HG03558 (cell line): ENCODE data around the gene KCNMA1.

Experiments
- ATAC-seq: cut with Tn5 transposase; IDR thresholded peaks from one replicate; pipeline ENCODE4 v1.9.1; 2021; ENCODE audit warnings: moderate number of reproducible peaks; ENCODE audit not compliant: unreplicated experiment; ENCODE audit errors: extremely low read depth

The KCNMA1 gene

DNA sequence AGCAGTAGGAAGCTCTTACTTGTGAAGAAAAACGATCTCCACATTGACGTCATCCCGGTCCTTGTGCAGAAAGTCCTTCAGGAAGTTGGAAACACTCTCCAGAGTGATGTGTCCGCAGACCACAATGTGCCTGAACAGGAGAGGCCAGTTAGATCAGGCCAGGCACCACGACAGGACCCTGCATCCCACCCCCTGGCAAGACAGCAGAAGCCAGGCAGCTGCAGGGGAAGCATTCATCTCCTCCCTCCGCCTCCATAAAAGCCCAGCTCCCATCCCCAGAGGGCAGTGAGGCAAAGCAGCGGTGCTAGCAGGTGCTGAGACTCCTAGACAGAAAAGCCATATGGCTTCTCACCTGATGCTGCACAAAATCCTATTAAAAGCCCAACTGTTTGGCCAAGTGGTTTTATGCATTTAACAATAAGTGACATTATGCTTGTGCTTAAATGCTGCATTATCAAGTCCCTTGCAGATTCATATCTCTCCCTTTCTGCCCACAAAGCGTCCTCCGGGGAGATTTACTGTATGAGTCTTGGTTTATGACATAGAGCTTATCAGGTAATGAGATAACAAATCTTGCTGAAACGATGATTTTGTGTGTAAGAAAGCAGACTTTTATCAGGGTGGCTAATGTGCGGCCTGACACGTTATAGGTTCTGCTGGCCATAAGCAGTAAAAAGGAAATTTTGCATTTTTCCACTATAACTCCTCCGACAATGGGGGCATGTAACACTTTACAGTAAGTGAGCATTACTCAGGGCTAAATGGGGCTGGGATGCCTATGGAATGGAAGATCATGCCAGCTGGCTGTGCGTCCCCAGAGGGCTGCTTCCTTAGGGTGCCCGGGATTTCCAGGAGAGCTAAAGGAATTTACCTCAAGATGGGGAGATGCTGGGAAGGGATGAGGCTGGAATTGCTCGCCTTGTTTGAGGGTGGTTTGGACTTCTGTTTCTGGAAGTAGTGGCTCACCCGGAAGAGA is 546.9 kb downstream of the KCNMA1 start:
- no peak for ATAC-seq

DNA sequence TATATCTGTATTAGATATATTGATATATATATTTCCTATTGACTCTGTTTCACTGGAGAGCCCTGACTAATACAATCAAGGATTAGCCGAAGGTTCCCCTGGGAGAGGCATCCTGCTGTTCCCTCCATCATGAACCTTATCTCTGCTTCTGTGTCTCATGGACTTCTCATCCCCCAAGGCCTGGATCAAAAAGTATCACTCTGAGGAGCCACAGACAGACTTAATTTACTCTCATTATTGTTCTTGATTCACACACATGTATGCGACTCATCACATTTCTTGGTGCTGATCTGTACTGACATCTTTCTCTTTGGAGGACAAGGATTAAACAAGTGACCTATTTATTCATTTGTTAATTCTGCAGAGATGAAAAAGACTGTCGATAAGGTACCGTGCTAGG is 550.2 kb downstream of the KCNMA1 start:
- no peak for ATAC-seq

DNA sequence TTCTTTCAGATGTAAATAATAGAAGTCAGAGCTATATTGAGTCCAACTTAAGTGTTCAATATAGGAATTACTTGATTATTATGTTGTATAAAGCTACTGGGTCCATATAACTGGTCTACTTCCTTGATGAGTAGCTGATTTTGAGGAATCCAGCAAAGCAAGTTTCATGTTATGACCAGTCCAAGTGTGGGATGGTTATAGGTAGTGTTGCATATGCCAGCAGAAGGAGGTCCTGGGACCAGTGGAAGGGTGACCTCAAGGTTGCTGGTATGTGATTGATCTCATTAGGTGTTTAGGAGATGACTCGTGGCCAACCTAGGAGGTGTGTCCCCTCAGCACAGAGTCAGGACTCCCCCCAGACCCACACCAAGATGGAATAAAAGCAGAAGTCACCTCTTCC is 551.5 kb downstream of the KCNMA1 start:
- ATAC-seq: no peak

DNA sequence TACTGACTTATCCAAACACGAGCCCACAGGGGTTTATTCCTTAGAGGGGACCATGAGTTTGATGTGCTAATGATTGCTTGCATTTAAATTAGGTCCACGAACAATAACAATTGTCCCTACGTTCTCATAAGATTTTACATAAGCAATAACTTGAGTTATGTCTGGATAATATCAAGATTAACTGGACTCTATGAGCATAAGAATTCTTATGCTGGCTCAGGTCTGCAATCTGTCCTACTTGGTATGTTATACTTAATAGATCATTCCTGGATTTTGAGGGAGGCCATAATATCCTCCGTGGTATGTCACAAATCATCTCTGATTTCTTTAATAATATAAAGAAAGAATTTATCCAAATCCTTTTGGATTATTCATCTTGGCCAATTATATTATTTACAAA is 552.3 kb downstream of the KCNMA1 start:
- ATAC-seq: no peak

DNA sequence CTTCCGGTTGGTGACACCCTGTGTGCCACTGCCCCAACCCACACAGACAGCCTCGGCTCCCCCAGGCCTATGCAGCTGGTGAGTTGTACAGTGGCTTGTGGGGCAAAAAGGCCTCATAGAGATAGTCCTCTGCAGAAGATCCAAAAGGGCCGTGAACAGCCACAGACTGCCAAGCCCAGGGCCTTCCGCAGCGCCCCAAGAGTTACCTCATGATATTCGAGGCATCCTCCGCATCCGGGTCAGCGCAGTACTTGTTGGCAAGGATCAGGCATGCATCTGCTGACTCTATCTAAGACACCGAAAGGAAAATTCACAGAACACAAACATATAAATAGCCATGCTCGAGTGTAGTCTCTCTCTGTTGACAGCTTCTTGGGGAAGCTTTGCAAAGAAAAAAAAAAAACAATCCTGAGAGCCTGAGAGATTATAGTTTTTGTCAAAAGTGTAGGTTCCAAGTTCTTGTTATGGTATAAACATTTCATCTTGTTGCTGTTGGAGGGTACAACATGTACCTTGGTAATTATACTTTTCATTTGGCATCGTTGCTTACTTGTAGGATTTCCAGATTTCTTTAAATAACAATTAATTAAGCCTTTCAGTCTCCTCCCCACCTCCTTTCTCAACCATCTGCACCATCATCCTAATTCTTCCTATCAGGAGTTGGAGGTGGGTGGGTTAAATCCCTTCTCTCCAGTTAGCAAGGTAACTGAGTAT is 553.0 kb downstream of the KCNMA1 start:
- no peak for ATAC-seq

DNA sequence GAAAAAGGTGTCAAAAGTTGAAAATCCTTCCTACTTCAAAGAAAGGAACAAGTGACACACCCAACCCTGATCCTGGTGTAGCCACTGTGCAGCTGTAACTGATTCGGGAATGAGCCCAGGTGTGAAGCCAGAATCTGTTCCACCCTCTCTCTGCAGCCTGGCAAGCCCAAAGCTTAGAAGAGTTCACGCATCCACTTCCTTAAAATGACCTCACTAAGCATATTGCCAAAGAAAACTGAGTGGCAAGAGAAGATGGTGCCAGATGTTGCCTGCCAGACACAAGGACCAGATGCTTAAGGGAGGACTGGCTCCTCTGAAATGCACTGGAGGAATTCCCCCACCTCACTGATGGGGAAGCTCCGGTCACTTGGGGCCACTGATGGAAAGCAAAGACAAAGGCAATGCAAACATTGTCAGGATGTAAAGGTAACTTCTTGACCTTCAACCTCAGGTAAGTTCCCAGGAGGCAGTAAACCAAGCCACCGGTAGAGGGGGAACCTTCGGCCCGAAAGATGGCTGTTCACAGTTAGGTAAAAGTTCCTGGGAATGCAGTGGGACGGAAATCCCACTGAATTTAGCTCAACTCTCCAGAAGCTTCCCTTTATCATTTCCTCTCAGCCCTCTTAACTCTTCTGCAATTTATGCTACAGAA is 554.9 kb downstream of the KCNMA1 start:
- ATAC-seq: no peak

DNA sequence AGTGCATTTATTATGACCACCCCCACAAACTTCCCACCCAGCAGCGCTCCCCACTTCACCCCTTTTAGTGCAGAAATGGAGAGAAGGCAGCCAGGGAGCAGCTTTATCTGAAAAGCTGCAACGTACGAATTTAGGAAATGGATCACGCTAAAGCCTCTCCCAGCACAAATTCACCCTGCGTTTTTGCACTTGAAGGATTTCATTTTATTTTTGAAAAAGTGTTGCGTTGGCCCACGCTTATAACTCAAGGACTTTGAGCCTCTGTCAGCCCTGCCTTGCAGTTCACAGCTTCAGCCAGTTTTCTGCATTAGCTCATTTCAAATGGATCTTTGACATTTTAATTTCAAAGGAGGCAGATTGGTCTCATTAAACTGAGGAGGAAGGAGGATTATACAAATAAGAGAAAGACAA is 556.1 kb downstream of the KCNMA1 start:
- no peak for ATAC-seq

DNA sequence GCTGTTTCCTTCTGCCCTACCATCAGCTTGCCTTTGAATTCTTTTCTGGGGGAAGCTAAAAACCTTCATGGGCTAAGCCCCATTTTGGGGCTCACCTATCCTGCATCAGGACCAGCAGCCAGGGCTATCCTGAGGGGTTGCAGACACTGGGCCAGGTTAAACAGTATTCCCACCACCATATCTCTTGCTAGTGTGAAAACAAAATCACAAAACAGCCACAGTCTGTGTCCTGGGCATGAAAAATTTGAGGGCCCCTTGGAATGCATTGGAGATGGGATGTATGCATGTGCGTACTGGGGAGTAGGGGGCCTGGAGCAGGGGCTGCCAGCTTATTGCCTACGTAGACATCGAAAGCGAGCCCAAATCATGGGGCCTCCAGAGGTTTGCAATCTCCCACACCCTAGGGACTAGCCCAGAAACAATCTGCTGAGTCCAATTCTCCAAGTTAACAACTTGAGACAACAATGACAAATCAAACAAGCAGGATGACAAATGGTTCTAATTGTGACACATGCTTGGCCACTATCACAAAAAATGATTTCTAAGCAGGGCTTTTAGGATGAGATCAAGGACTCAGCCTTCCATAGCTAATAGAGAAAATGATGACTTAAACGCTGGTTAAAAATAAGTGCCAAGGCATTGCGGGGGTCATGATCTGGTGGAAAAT is 557.1 kb downstream of the KCNMA1 start:
- ATAC-seq: no peak

DNA sequence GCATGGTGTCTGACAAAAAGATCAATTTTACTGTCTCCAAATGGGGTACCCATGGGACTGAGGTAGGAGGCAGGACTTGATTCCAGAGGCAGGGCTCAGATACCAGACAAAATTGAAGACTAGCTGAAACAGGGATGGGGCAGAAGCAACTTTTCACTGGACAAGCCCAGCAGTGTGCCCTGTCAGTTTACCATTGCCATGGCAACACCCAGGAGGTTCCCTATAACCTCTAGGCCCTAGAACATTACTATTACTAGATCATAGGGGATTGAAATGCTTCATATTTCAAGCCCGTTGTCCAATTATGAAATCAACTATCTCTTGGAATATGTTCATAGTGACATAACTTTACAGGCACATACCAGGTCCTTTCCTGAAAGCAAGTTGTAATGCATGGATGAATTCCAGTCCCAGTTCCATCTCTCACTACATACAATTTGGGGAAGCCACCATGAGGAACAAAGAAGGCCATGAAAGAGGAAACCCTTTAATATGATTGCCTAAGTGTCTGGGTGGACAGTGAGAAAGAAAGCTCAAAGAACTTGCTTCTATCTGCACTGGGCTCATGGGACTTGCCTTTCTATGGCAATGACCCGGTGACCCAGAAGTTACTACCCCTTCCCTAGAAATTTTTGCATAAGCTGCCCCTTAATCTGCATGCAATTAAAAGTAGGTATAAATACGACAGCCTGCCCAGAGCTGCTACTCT is 557.9 kb downstream of the KCNMA1 start:
- ATAC-seq: no peak

DNA sequence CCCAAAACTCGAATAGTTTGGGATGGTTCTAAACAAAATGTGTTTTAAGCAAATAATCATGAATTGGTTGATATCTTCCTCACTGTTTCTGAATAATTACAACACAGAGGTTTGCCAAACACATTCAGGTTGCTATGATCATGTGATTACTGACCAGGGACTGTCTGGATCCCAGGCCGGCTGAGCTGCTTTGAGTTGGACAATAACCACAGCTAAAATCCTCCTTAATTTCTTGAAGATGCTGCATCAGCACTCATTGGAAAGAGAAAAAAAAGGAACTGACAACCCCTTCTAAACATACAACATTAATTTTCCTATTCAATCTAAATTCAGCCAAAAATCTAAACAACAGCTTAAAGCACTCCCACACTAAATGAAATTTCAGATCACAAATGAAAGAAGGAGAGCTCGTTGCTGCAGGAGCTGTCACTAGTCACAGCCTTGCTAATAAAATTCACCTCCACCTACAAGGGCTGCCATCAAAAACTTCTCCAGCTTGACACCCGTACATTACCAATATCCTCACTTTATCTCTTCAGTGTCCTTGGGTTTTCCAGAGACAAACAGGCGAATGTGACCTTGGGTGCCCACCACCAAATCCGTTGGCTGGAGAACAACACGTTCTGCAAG is 560.2 kb downstream of the KCNMA1 start:
- ATAC-seq: no peak

DNA sequence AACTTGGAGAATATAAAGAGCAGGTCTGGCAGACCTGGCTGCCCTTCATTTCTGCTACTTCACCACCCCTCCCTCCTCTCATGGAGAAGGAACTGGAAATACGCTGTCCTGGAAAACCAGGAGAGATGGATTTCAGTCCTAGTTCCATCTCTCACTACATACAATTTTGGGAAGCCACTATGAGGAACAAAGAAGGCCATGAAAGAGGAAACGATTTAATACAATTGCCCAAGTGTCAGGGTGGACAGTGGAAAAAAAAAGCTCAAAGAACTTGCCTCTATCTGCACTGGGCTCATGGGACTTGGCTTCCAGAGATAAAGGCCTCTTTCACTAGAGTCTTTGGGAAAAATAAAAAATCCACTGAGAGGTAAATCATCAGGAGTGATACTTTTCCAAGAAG is 561.7 kb downstream of the KCNMA1 start:
- ATAC-seq: no peak

DNA sequence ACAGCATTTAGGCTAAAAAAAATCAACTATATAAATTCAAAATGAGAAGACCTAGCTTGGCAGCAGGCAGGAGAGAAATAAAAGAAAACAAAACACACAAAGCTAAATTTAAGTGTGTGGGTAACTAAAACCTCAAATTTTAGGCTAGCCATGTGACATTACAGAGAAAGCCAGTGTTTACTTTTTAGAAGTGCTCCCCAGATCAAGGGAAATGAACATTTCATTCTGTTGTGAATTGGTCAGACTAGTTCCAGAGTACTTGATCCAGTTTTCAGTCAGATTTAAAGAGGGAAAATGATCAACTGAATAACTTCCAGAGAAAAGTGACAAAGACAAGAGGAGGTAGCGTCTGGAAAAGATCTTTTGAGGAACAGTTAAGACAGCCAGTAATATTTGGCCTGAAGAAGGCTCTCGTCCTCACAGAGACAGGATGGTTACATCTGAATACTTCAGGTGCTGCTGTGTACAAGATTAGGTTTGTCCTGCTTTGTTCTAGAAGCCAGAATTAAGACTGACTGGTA is 563.4 kb downstream of the KCNMA1 start:
- no peak for ATAC-seq

DNA sequence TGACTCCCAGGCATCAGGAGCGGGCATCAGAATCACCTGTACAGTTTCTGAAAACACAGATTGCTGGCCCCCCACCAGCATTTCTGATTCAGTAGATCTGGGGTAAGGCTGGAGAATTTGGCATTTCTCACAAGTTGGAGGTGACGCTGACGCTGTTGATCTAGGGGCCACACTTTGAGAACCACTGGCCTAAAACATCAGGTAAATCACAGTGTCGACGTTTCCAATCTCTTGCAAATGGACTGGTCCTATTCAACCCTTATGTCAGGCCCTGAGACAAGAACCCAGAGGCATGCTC is 564.0 kb downstream of the KCNMA1 start:
- ATAC-seq: no peak

DNA sequence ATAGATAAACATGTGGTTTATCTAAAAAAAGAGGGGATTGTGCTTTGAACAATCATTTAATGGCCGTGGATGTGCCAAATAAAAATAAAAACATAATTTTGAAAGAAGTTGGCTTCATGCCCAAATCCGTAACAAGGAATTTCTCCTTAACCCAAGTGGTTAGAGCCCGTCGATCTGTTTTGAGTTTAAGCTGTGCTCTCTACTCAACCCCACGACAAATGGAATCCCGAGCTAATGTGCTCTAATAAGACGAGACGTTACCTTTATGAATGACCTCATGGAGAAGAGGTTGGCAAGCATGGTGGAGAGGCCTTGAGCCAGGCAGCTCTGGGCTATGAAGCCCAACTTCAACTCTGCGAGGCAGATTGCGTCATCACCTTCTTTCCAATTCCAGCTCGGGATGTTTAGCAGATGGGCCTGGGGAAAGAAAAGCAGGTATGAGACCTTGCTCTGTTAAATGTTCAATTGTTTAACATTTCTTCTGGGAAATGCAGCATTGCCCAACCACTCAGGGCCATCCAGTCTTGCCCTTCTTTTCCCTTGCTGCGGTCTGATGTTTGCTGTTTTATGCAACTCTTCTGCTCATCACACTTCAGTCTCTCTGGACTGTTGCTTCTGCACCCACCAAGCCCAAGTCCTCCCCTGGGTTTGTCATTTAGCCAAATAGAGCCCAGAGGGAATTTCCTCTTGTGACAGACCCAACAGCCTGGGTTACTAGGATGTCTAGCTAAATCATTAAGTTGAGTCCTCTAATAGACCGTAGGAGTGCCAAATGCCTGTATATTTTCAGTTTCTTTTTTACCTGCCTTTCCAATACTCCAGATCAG is 564.6 kb downstream of the KCNMA1 start:
- no peak for ATAC-seq

DNA sequence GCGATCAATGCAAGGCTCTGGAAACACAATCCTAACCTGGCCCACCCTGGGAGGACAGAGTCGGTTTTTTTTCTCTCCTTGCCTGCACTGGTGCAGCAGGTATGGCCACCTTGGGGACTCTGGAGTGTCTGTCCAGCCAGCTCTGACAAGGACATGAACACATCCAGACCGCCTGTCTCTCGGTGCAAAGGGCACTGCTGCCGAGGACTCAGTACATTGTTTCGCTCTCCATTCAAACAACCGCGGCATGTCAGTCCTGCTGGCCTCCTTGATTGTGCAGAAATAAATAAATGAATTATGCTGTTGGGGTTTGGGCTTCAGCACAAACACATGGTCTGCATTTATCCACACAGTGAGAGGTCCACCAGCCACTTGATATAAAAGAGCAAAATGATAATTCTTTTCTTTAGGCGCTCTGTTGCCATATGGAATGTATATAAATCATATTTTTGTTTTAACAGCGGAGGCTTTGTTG is 565.2 kb downstream of the KCNMA1 start:
- no peak for ATAC-seq

DNA sequence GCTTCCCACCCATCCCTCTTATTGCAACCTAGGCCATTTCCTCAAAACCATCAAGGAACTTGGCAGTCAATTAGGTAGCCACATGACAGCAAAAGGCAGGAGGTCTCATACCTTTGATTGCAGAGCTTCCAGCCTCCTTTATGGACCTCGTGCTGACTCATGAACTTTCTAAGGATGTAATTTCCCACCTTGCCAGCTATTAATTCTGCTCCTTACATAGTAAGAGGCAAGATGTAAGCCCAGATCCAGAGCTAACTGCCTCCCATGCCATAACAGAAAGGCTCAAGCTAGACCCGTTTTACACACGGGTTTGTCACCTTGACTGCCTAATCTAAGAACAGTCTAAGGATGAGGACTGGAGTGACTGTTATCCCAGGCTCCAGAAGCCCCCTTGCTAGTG is 565.7 kb downstream of the KCNMA1 start:
- ATAC-seq: no peak

DNA sequence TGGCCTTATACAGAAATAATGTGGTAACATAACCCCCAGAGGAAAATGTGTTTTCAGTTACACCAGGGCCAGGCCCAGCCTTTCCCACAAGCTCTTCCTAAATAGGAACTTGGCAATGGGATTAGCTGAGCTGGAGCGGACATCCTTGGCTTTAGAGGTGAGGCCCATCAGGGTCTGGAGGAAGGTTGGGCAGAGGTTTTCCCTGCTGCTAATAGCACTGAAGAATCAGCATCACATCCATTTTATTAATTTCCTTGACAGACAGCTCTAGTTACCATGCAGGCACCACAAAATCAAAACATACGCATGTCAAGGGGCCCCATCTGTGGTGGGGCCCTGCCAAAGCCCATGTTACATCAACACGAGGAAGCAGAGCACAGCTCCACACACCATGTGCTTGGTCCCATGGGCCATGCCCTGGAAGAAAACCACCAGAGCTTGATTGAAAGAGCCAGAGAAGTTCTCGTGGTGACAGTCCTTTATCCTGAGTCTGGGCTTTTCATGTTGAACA is 566.6 kb downstream of the KCNMA1 start:
- ATAC-seq: no peak

DNA sequence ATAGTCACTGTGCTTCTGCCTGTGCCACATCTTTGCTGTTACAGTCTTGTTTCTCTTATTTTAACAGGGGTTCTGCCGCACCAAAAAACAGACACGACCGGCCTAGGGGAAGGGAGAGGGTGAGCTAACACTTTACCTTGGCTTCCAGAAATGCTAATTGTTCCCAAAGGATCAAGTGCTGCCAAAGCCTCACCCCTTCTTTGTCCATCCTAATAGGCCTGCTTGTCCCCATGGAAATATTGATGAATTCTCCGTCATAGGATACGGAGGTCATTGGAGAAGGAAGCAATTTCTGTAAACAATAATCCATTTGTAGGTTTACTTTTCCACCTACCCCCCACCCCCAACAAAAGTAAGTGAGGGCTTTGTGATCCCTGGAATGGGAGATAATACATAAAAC is 567.3 kb downstream of the KCNMA1 start:
- no peak for ATAC-seq
